WERI-Rb-1 (cell line): Measurements from ENCODE around the gene TRRAP.

Experiments
- DNase-seq: peaks from one replicate; pipeline ENCODE4 v3.0.0-alpha.2; 2020
- H3K27ac ChIP-seq: fragments of 250-450 bp; sonication (Bioruptor Pico); 2 replicates; pipeline ENCODE4 v1.5.1; 2020; ENCODE audit warnings: mild to moderate bottlenecking, moderate library complexity
- H3K27me3 ChIP-seq: fragments of 250-450 bp; sonication (Bioruptor Pico); 2 replicates; pipeline ENCODE4 v1.5.1; 2021; ENCODE audit warnings: mild to moderate bottlenecking, low read depth, moderate library complexity; ENCODE audit not compliant: insufficient read depth, severe bottlenecking
- H3K36me3 ChIP-seq: fragments of 250-450 bp; sonication (Bioruptor Pico); 2 replicates; pipeline ENCODE4 v1.5.1; 2020; ENCODE audit warnings: mild to moderate bottlenecking, moderate library complexity
- H3K4me3 ChIP-seq: 2 replicates; pipeline ENCODE4 v1.5.1; 2011; ENCODE audit warnings: low read depth, mild to moderate bottlenecking, control low read depth, low read length
- H3K9me3 ChIP-seq: fragments of 250-450 bp; sonication (Bioruptor Pico); 2 replicates; pipeline ENCODE4 v1.5.1; 2021; ENCODE audit warnings: mild to moderate bottlenecking, moderate library complexity; ENCODE audit not compliant: severe bottlenecking
- TF ChIP-seq, protein P1 (sequence below): IDR thresholded peaks from 2 replicates; pipeline ENCODE4 v1.5.1; 2011; ENCODE audit warnings: low read depth, mild to moderate bottlenecking, control low read depth, inconsistent platforms, low read length

The TRRAP gene

DNA sequence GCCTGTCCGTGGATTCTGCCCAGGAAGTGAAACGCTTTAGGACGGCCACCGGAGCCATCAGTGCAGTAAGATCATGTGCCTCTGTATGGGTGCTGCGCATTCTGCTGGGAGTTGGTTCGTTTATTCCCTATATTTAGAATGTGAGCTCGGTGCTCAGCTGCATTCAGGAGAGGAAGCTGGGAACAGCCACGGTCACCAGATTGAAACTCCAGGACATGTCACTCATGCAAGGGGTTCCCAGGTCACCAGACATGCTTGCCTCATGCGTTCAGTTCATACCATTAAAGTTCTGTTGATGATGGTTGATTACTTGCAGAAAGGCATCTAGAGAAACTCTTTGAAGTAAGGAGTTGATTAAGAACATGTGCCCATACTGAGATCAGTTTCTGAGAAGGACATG lies 78.1 kb downstream of the TRRAP start:
- H3K36me3 ChIP-seq = peaks cover 82% of the 10 kb centered on the region
- DNase-seq = no peak
- H3K4me3 ChIP-seq = no peak overlapping the region
- TF ChIP-seq, protein P1, sequence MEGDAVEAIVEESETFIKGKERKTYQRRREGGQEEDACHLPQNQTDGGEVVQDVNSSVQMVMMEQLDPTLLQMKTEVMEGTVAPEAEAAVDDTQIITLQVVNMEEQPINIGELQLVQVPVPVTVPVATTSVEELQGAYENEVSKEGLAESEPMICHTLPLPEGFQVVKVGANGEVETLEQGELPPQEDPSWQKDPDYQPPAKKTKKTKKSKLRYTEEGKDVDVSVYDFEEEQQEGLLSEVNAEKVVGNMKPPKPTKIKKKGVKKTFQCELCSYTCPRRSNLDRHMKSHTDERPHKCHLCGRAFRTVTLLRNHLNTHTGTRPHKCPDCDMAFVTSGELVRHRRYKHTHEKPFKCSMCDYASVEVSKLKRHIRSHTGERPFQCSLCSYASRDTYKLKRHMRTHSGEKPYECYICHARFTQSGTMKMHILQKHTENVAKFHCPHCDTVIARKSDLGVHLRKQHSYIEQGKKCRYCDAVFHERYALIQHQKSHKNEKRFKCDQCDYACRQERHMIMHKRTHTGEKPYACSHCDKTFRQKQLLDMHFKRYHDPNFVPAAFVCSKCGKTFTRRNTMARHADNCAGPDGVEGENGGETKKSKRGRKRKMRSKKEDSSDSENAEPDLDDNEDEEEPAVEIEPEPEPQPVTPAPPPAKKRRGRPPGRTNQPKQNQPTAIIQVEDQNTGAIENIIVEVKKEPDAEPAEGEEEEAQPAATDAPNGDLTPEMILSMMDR = no peak
- no peaks in the 10 kb centered on the region for H3K27me3 ChIP-seq
- no peaks in the 10 kb centered on the region for H3K9me3 ChIP-seq
- no peak overlapping the region for H3K27ac ChIP-seq

DNA sequence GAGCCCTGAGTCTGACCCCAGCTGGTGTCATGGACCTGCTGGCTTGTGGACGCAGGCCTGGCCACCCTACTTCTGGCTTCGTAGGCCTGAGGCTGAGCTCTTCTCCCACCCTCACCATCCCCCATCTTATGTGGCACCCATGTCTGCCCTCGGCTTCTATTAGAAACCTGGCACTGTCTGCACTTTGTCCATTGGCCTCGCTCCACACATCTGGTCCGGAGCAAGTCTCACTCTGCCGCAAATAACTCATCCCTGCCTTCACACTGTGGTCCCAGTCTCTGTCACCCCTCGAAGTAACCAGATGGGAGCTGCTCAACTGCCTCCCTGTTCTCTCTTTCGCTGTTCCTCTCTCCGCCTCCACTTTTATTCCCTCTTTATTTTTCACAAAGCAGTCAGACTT lies 78.6 kb downstream of the TRRAP start:
- DNase-seq = no peak
- Histone ChIP-seq H3K4me3 (no peak overlapping the region), H3K27ac (no peak overlapping the region), H3K9me3 (no peaks in the 10 kb centered on the region), H3K36me3 (peaks cover 82% of the 10 kb centered on the region), H3K27me3 (no peaks in the 10 kb centered on the region)
- TF ChIP-seq, protein P1 = no peak

DNA sequence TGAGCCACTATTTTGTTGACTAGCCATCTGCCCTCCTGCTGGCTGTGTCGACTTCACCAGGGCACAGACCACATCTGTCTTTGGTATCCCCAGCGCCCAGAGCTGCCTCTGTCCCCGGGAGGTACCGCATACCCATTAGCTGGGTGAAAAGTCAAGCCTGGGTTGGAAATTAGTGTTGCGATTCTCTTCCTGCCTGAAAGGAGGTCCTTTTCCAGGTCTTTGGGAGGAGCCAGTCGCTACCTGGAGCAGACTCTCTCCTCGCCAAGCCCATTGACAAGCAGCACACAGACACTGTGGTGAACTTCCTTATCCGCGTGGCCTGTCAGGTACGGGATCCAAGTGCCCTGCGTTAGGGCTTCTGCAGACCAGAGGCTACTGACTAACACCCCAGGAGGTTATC lies 79.4 kb downstream of the TRRAP start:
- TF ChIP-seq, protein P1 = no peak
- peaks cover 84% of the 10 kb centered on the region for H3K36me3 ChIP-seq
- DNase-seq = no peak
- no peaks in the 10 kb centered on the region for H3K27me3 ChIP-seq
- no peak overlapping the region for H3K4me3 ChIP-seq
- H3K9me3 ChIP-seq = no peaks in the 10 kb centered on the region
- H3K27ac ChIP-seq = no peak overlapping the region

DNA sequence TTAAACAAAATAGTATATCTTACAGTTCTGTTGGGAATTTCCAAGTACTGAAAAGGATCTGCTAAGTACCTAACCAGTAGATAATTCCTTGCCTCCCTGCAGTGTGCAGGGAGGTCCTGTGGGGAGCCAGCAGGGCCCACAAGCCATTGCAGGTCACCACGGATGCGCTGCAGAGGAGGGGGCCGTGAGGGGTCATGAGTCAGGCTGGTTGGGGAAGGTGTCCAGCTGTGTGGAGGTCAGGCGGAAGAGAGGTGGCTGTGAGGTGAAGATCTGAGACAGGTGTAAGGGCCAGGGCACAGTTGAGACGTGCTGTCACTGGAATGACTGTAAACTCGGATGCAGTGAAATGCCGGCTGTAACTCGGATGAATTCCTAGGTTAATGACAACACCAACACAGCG lies 80.6 kb downstream of the TRRAP start:
- no peak for DNase-seq
- H3K27me3 ChIP-seq = no peaks in the 10 kb centered on the region
- no peak overlapping the region for H3K27ac ChIP-seq
- H3K4me3 ChIP-seq = no peak overlapping the region
- no peaks in the 10 kb centered on the region for H3K9me3 ChIP-seq
- peaks cover 92% of the 10 kb centered on the region for H3K36me3 ChIP-seq
- TF ChIP-seq, protein P1 = no peak

DNA sequence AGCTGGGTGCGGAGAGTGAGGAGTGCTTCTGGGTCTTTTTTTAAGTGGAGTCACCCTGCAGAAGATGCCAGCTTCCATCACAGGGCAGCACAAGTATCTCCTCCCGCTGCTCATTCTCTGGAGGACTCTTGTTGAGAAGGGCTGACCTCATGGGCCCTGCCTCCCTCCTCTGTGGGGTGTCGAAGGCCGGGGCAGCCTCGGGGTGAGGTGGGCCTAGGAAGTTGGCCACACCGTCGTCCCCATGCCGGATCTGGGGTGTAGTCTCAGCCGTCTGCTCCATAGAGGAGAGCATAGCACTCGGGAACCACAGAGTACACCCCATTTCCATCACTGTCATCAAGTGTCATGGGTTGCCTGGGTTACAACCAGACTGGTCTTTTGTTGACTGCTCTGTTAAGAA lies 85.0 kb downstream of the TRRAP start:
- TF ChIP-seq, protein P1 = no peak
- Histone ChIP-seq H3K27me3 (no peaks in the 10 kb centered on the region), H3K36me3 (peaks cover 92% of the 10 kb centered on the region), H3K4me3 (no peak overlapping the region), H3K9me3 (no peaks in the 10 kb centered on the region), H3K27ac (no peak overlapping the region)
- DNase-seq = no peak

DNA sequence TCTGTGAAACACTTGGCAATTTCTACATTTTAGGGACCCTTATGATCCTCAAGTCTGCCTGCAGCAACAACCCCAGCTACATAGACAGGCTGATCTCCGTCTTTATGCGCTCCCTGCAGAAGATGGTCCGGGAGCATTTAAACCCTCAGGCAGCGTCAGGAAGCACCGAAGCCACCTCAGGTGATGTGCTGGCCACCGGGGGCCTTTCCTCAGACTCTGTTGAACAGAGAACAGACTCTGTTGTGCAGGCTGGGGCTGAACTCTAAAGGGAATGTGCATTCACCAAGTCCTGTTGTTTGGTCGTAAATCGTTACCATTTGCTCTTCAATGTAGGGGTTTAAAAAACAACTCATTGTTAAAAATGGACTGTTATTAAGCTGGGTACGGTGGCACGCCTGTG lies 86.3 kb downstream of the TRRAP start:
- H3K36me3 ChIP-seq = peaks cover 90% of the 10 kb centered on the region
- no peaks in the 10 kb centered on the region for H3K27me3 ChIP-seq
- H3K4me3 ChIP-seq = no peak overlapping the region
- DNase-seq = no peak
- TF ChIP-seq, protein P1 = no peak
- no peak overlapping the region for H3K27ac ChIP-seq
- H3K9me3 ChIP-seq = no peaks in the 10 kb centered on the region
